ENCODE results near the gene COL4A2.

COL4A2 gene

DNA sequence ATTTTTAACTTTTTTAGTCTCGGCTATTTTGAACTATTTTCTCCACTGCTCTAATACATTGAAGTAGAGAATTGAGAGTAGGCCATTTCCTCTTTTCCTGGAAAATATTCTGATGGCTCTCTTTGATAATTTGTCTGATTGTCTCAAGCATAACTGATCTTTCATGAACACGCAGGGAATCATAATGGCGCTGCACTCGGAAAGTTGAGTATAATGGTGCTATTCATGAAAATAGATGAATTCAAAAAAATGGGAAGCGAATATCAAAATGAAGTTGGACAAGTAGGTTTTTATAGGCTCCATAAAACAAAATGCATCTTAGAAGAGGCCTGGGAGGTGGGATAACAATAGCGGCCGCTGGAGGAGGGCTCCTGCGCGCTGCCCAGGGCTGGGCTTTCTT, 29.0 kb downstream of the COL4A2 start:
- Histone ChIP-seq H3K27me3 (ENCODE audit: insufficient read depth, low read length, poor library complexity, severe bottlenecking) (no peaks in the 10 kb centered on the region), H3K4me3 (ENCODE audit: low read length, poor library complexity, severe bottlenecking) (no peak overlapping the region), H3K9ac (ENCODE audit: low read depth, low read length, poor library complexity, severe bottlenecking) (no peak overlapping the region), H3K4me2 (ENCODE audit: low read depth, low read length, poor library complexity, severe bottlenecking) (no peak overlapping the region), H3K9me3 (ENCODE audit: insufficient read depth, low read depth, low read length) (no peaks in the 10 kb centered on the region), H3K4me1 (ENCODE audit: insufficient read depth, low read length, poor library complexity, severe bottlenecking) (peaks cover 8% of the 10 kb centered on the region), H3K79me2 (ENCODE audit: insufficient read depth, low read length) (no peaks in the 10 kb centered on the region), H2AFZ (ENCODE audit: low read length) (no peak overlapping the region), H4K20me1 (ENCODE audit: insufficient read depth, low read length, poor library complexity, severe bottlenecking) (no peaks in the 10 kb centered on the region), H3F3A (ENCODE audit: low read depth) (no peaks in the 10 kb centered on the region), H3K36me3 (ENCODE audit: insufficient read depth, low read length) (no peaks in the 10 kb centered on the region), H3K9me2 (replicated peaks; ENCODE audit: low read depth, low read length) (no peaks in the 10 kb centered on the region)
- TF ChIP-seq, protein P1, sequence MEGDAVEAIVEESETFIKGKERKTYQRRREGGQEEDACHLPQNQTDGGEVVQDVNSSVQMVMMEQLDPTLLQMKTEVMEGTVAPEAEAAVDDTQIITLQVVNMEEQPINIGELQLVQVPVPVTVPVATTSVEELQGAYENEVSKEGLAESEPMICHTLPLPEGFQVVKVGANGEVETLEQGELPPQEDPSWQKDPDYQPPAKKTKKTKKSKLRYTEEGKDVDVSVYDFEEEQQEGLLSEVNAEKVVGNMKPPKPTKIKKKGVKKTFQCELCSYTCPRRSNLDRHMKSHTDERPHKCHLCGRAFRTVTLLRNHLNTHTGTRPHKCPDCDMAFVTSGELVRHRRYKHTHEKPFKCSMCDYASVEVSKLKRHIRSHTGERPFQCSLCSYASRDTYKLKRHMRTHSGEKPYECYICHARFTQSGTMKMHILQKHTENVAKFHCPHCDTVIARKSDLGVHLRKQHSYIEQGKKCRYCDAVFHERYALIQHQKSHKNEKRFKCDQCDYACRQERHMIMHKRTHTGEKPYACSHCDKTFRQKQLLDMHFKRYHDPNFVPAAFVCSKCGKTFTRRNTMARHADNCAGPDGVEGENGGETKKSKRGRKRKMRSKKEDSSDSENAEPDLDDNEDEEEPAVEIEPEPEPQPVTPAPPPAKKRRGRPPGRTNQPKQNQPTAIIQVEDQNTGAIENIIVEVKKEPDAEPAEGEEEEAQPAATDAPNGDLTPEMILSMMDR (conservative IDR thresholded peaks at IDR 0.05; ENCODE audit: low read length), result no peak
- TF ChIP-seq EZH2phosphoT487 (IDR thresholded peaks at IDR 0.05; ENCODE audit: borderline replicate concordance), result no peak

DNA sequence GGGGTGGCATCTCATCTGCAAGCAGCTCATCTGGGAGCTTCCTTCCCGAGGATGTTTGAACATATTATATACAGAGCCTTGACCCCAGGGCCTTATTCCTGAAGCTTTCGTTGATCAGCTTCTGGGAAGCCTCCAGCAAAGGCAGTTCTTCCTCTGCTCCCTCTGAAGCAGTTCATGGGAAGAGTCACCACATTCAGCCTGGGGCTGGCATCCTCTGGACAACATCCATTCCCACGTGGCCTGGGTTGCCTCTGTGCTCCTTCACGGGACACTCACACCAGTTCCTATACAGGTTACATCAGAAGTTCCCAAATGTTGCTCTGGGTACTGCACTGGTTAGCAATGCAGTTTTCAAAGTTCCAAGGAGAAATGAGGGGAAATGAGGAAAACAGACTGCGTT, 29.6 kb downstream of the COL4A2 start:
- no peaks in the 10 kb centered on the region for H3K79me2 ChIP-seq (ENCODE audit: insufficient read depth, low read length)
- no peaks in the 10 kb centered on the region for H3K36me3 ChIP-seq (ENCODE audit: insufficient read depth, low read length)
- H3K9me2 ChIP-seq (replicated peaks; ENCODE audit: low read depth, low read length), result no peaks in the 10 kb centered on the region
- no peaks in the 10 kb centered on the region for H3F3A ChIP-seq (ENCODE audit: low read depth)
- H3K27me3 ChIP-seq (ENCODE audit: insufficient read depth, low read length, poor library complexity, severe bottlenecking), result no peaks in the 10 kb centered on the region
- TF ChIP-seq, protein P1 (conservative IDR thresholded peaks at IDR 0.05; ENCODE audit: low read length), result no peak
- TF ChIP-seq EZH2phosphoT487 (IDR thresholded peaks at IDR 0.05; ENCODE audit: borderline replicate concordance), result no peak
- H3K4me2 ChIP-seq (ENCODE audit: low read depth, low read length, poor library complexity, severe bottlenecking), result no peak overlapping the region
- H3K4me1 ChIP-seq (ENCODE audit: insufficient read depth, low read length, poor library complexity, severe bottlenecking), result peaks cover 8% of the 10 kb centered on the region
- H2AFZ ChIP-seq (ENCODE audit: low read length), result no peak overlapping the region
- no peak overlapping the region for H3K4me3 ChIP-seq (ENCODE audit: low read length, poor library complexity, severe bottlenecking)
- H3K9ac ChIP-seq (ENCODE audit: low read depth, low read length, poor library complexity, severe bottlenecking), result no peak overlapping the region
- no peaks in the 10 kb centered on the region for H3K9me3 ChIP-seq (ENCODE audit: insufficient read depth, low read depth, low read length)
- H4K20me1 ChIP-seq (ENCODE audit: insufficient read depth, low read length, poor library complexity, severe bottlenecking), result no peaks in the 10 kb centered on the region

DNA sequence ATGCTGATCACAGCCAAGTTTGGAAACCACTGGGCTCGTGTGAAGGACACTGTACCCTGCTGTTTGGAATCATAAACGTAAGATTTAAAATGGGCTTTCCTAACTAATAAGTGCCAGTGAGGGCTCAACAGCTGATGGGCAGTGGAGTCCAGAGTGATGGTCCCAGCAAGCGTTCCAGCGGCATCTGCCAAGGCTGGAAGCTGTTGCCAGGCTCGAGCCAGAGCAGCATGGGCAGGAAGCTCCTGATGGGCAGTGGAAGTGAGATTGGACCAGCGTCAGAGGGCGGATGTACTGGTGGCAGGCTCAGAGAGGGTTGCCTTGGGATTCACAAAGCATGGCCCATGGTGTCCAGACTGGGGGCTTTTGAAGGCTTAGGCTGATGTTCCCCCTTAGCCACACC, 30.2 kb downstream of the COL4A2 start:
- Histone ChIP-seq H2AFZ (ENCODE audit: low read length) (no peak overlapping the region), H3K9ac (ENCODE audit: low read depth, low read length, poor library complexity, severe bottlenecking) (no peak overlapping the region), H3K27me3 (ENCODE audit: insufficient read depth, low read length, poor library complexity, severe bottlenecking) (no peaks in the 10 kb centered on the region), H3K4me2 (ENCODE audit: low read depth, low read length, poor library complexity, severe bottlenecking) (no peak overlapping the region), H3K79me2 (ENCODE audit: insufficient read depth, low read length) (no peaks in the 10 kb centered on the region), H3K4me1 (ENCODE audit: insufficient read depth, low read length, poor library complexity, severe bottlenecking) (peaks cover 8% of the 10 kb centered on the region), H3K36me3 (ENCODE audit: insufficient read depth, low read length) (no peaks in the 10 kb centered on the region), H4K20me1 (ENCODE audit: insufficient read depth, low read length, poor library complexity, severe bottlenecking) (no peaks in the 10 kb centered on the region), H3K4me3 (ENCODE audit: low read length, poor library complexity, severe bottlenecking) (no peak overlapping the region), H3K9me2 (replicated peaks; ENCODE audit: low read depth, low read length) (no peaks in the 10 kb centered on the region), H3K9me3 (ENCODE audit: insufficient read depth, low read depth, low read length) (no peaks in the 10 kb centered on the region), H3F3A (ENCODE audit: low read depth) (no peaks in the 10 kb centered on the region)
- TF ChIP-seq, protein P1 (conservative IDR thresholded peaks at IDR 0.05; ENCODE audit: low read length), result no peak
- TF ChIP-seq EZH2phosphoT487 (IDR thresholded peaks at IDR 0.05; ENCODE audit: borderline replicate concordance), result no peak
